HepG2 (cell line): Measurements from ENCODE around the gene ACSM5.
"Not testable (repeated sequence)": the region's sequence is repeated elsewhere in the genome, so short reads cannot be mapped to it uniquely, and the experiment has no call there.

Experiments used
- PATZ1 ChIP-seq: sonication (generic); formaldehyde crosslinking; IDR thresholded peaks from 2 replicates; pipeline ENCODE4 v1.4.0; 2020; ENCODE audit warnings: missing genetic modification reagents
- POLR2A ChIP-seq, 2 experiments: IDR thresholded peaks; 2 replicates each; pipeline ENCODE4 v1.6.1; 2011; ENCODE audit warnings: low read depth in 2 of 2, low read length in 2 of 2, mild to moderate bottlenecking in 1 of 2, moderate library complexity in 1 of 2; ENCODE audit not compliant: insufficient read depth in 1 of 2
- REST ChIP-seq, 2 experiments: IDR thresholded peaks; 2 replicates each; pipeline ENCODE4 v1.6.1; 2011 to 2012; ENCODE audit warnings: low read length in 2 of 2, borderline replicate concordance in 1 of 2, low read depth in 1 of 2, mild to moderate bottlenecking in 1 of 2, moderate library complexity in 1 of 2
- RNF2 ChIP-seq: fragments of 450-650 bp; conservative IDR thresholded peaks from 2 replicates; pipeline ENCODE4 v1.6.1; 2016; ENCODE audit warnings: low read depth
- TF ChIP-seq, protein P1 (sequence below): IDR thresholded peaks from 2 replicates; pipeline ENCODE4 v1.6.1; 2012; ENCODE audit warnings: low read length, improper control_type of control experiment

DNA sequence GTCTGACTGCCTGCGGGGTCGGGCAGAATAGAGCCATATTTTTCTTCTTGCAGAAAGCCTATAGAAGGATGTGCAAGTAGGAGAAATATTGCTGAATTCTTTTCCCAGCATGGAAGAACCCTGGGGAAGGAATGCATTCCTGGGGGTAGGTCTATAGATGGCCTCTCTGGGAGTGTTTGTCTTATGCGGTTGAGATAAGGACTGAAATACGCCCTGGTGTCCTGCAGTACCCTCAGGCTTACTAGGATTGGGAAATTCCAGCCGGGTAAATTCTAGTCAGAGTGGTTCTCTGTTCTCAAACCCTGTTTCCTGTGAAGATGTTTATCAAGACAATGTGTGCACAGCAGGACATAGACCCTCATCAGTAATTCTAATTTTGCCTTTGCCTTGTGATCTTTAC lies 44.3 kb downstream of the ACSM5 start:
- TF ChIP-seq, protein P1, sequence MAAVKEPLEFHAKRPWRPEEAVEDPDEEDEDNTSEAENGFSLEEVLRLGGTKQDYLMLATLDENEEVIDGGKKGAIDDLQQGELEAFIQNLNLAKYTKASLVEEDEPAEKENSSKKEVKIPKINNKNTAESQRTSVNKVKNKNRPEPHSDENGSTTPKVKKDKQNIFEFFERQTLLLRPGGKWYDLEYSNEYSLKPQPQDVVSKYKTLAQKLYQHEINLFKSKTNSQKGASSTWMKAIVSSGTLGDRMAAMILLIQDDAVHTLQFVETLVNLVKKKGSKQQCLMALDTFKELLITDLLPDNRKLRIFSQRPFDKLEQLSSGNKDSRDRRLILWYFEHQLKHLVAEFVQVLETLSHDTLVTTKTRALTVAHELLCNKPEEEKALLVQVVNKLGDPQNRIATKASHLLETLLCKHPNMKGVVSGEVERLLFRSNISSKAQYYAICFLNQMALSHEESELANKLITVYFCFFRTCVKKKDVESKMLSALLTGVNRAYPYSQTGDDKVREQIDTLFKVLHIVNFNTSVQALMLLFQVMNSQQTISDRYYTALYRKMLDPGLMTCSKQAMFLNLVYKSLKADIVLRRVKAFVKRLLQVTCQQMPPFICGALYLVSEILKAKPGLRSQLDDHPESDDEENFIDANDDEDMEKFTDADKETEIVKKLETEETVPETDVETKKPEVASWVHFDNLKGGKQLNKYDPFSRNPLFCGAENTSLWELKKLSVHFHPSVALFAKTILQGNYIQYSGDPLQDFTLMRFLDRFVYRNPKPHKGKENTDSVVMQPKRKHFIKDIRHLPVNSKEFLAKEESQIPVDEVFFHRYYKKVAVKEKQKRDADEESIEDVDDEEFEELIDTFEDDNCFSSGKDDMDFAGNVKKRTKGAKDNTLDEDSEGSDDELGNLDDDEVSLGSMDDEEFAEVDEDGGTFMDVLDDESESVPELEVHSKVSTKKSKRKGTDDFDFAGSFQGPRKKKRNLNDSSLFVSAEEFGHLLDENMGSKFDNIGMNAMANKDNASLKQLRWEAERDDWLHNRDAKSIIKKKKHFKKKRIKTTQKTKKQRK = not testable (repeated sequence)
- not testable (repeated sequence) for TF ChIP-seq RNF2; POLR2A (IDR thresholded peaks at IDR 0.05; ENCODE audit: insufficient read depth in 1 of 2, low read depth in 2 of 2, low read length in 2 of 2); REST (IDR thresholded peaks at IDR 0.05; ENCODE audit: borderline replicate concordance in 1 of 2, low read depth in 1 of 2, low read length in 2 of 2); PATZ1
